ENCODE measurements around the gene CCDC18.
"Not testable (repeated sequence)": the region's sequence is repeated elsewhere in the genome, so short reads cannot be mapped to it uniquely, and the experiment has no call there.

CCDC18 gene

GRCh38 chr1:93275634-93276295, 95.2 kb downstream of the CCDC18 start:
- no peak overlapping the region for H3K27ac ChIP-seq
- DNase-seq (ENCODE audit: low spot score), result no peak
- no peak for TF ChIP-seq CTCF (IDR thresholded peaks at IDR 0.05)
- no peak overlapping the region for H3K4me3 ChIP-seq

GRCh38 chr1:93277530-93277929, 97.0 kb downstream of the CCDC18 start:
- not testable (repeated sequence) for H3K4me3 ChIP-seq; H3K27ac ChIP-seq; DNase-seq (ENCODE audit: low spot score)

- no peak for DNase-seq (ENCODE audit: low spot score)
- no peak for TF ChIP-seq CTCF (IDR thresholded peaks at IDR 0.05)
- no peak overlapping the region for H3K27ac ChIP-seq
- no peak overlapping the region for H3K4me3 ChIP-seq
Measured at GRCh38 chr1:93283496-93283895, 103.0 kb downstream of the CCDC18 start.

- no peak for TF ChIP-seq CTCF (IDR thresholded peaks at IDR 0.05)
- DNase-seq (ENCODE audit: low spot score), result no peak
Measured at GRCh38 chr1:93288558-93288957, 108.0 kb downstream of the CCDC18 start.

GRCh38 chr1:93296555-93297154, 116.1 kb downstream of the CCDC18 start:
- DNase-seq (ENCODE audit: low spot score), result no peak
- TF ChIP-seq CTCF (IDR thresholded peaks at IDR 0.05), result no peak
- H3K27ac ChIP-seq, result no peak overlapping the region
- H3K4me3 ChIP-seq, result no peak overlapping the region

More at GRCh38 chr1:93288558-93288957, 108.0 kb downstream of the CCDC18 start:
- Histone ChIP-seq H3K4me3 (no peak overlapping the region), H3K27ac (no peak overlapping the region)

DNA sequence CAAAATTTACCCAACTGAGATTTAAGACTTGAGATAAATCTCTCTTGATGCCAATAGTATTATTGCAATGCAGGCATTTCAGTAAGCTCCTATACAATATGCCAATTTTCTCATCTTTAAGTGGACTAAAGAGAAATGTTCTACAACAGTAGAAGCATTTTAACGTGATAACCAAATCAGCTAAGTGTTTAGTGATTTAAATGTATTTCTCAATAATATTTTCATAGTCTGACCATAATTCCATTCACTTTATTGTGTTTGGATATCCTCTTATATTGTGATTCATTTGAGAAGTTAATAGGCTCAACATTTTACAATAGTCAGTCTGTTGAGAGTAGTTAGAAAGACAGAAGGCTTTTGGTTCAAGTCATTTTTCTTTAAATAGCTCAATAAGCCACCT, 120.6 kb downstream of the CCDC18 start:
- TF ChIP-seq CTCF (IDR thresholded peaks at IDR 0.05), result no peak
- no peak overlapping the region for H3K27ac ChIP-seq
- no peak overlapping the region for H3K4me3 ChIP-seq
- no peak for DNase-seq (ENCODE audit: low spot score)

GRCh38 chr1:93302078-93302477, 121.6 kb downstream of the CCDC18 start:
- Histone ChIP-seq H3K27ac (no peak overlapping the region), H3K4me3 (no peak overlapping the region)
- TF ChIP-seq CTCF (IDR thresholded peaks at IDR 0.05), result no peak
- DNase-seq (ENCODE audit: low spot score), result no peak
